ENCODE measurements around the gene ZBTB48. TPM values are rescaled to one million over a fixed set of nuclear protein-coding genes. Genes with fewer than 3 reads are reported as not detected.

The ZBTB48 gene
- total RNA-seq, 2 experiments from 2014 or later = 22.4 to 32.1 TPM

DNA sequence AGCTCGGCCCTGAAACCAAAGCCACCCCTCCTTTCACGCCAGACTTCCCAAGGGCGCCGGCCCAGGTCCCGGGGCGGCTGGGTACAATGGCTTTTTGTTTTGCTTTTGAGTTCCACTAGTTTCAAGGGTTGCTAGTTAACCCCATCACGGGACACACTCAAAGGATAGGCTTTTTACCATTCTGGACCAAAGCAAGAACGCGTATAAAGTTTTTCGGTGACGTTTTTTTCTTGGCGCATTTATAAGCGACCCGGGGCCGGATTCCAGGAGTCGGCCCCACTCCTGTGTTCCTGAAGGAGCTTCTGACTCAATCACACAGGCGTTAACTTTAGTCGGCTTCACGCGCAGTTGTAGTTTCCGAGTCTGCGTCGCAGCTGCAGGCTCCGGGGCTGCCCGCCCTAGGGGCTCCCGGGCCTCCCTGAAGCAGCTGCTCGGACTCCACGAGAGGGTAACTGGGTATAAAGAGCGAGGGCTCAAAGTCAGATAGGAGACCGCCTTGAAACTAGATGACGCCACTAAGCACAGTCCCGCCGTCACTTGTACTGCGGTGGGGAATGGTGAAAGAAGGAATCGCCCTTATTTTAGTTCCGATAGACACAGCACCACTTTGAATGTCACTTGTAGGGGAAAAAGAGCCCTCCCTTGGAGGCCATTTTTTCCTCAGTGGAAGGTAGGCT, 23.6 kb downstream of the ZBTB48 start:
- ChIA-PET CTCF (interaction anchor here (0.6 to 2.7 kb wide), 9 partner anchors 9 to 141 kb away, joined by 3 to 12 read pairs (median 3); partner anchors contain the start of genes DNAJC11, NOL9, PLEKHG5 and TAS1R1), POLR2A (interaction anchor here (0.8 to 7.0 kb wide), 9 partner anchors 10 to 138 kb away, joined by 3 to 59 read pairs (median 4); partner anchors contain the start of genes NOL9, PHF13, THAP3 and ZBTB48)
- DNase-seq (peak; percentile 80), ATAC-seq (peak; percentile 24)
- H3K27ac Mint-ChIP-seq = peak overlapping the region; percentile 98
- TF ChIP-seq CTCF (IDR thresholded peaks at IDR 0.05) = no peak
- H3K4me1 Mint-ChIP-seq (ENCODE audit: low read depth) = peaks cover 25% of the 10 kb centered on the region
- intact Hi-C loops (cut with micrococcal nuclease) = loop anchor here (1.0 kb wide), 1 partner anchor 10 kb away; the partner anchor contains the start of gene PHF13
- H3K4me3 Mint-ChIP-seq = peak overlapping the region; percentile 82
- H3K27me3 Mint-ChIP-seq = no peaks in the 10 kb centered on the region
- peaks cover 22% of the 10 kb centered on the region for H3K36me3 Mint-ChIP-seq (ENCODE audit: low read depth)
- no peaks in the 10 kb centered on the region for H3K9me3 Mint-ChIP-seq

DNA sequence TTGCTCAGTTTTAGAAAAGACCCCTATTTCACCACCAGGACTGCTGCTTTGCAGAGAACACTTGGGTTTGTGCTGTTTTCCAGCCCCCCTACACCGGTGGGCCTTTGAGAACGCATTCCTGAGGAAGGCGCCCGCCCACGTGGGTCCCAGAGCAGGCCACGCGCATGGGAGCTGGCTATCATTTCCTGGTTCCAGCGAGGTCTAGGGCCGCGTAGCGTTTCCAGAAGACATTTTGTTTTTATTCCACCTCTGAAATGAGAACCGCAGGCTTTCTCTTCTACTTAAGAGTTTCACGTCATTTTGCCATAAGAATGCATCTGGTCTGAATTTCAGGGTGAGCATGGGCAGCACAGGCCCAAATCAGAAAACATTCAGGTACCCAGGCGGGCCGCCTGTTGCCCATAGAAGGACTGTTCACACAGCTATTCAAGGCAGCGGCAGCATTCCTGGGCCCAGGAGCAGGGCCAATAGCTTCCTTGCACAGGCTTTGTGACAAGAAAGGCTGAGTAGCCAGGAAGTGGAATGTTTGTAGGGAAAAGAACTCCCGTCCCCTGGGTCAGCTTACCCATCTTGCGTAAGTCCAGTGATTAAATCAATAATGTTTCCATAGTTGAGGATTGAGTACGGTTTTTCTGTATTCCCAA, 24.2 kb downstream of the ZBTB48 start:
- intact Hi-C loops (cut with micrococcal nuclease) = loop anchor here (1.0 kb wide), 1 partner anchor 9 kb away; the partner anchor contains the start of gene PHF13
- Mint-ChIP-seq H3K4me3 (peak overlapping the region; percentile 82), H3K36me3 (ENCODE audit: low read depth) (peaks cover 20% of the 10 kb centered on the region), H3K27me3 (no peaks in the 10 kb centered on the region), H3K27ac (peak overlapping the region; percentile 98), H3K4me1 (ENCODE audit: low read depth) (peaks cover 22% of the 10 kb centered on the region), H3K9me3 (no peaks in the 10 kb centered on the region)
- POLR2A ChIA-PET = interaction anchor here (1.0 to 7.0 kb wide), 8 partner anchors 9 to 139 kb away, joined by 3 to 59 read pairs (median 4); partner anchors contain the start of genes NOL9, PHF13, THAP3 and ZBTB48
- ATAC-seq (no peak), DNase-seq (no peak)
- peak; percentile 25 for TF ChIP-seq CTCF (IDR thresholded peaks at IDR 0.05)
- CTCF ChIA-PET = interaction anchor here (1.3 to 2.7 kb wide), 5 partner anchors 8 to 50 kb away, joined by 3 to 12 read pairs (median 4); partner anchors contain the start of genes NOL9 and TAS1R1

DNA sequence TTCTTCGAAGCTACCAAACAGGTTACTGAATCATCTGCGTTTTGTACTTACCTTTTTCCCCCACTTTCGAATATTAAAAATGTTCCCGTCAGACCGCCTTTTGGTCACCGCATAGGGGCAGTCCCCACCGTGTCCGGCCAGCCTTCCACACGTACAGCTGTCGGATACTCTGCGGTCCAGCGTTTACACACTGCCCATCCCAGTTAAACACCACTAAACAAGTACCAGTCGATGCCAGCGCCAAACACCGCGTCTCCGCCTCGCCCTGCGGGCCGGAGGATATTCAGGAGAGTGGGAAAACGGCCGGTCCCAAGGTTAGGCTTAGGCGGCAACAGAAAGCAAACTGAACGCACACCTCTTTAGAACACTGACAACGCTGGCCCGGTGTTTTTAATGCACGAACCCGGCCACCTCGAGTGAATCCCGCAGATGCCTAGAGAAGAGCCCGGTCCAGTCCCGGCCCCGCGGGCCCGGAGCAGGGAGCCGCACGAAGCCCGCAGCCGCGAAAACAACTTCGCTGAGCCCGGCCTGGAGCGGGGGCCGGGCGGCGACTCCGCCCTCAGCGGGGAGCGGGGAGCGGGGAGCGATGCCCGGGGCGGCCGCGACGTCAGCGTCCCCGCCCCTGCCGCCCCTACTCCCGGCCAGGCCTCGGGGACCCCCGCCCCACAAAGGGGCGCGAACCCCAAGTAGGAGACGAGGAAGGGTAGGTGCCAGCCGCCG, 33.0 kb downstream of the ZBTB48 start:
- ATAC-seq (peak; percentile 33), DNase-seq (peak; percentile 47)
- Mint-ChIP-seq H3K36me3 (ENCODE audit: low read depth) (peaks cover 5% of the 10 kb centered on the region), H3K27me3 (no peaks in the 10 kb centered on the region), H3K4me3 (peak overlapping the region; percentile 85), H3K27ac (peak overlapping the region; percentile 83), H3K9me3 (no peaks in the 10 kb centered on the region), H3K4me1 (ENCODE audit: low read depth) (peaks cover 14% of the 10 kb centered on the region)
- intact Hi-C loops (cut with micrococcal nuclease) = loop anchor here (1.0 kb wide), 1 partner anchor 10 kb away; no protein-coding TSS in a partner anchor
- POLR2A ChIA-PET = interaction anchor here (1.0 to 3.4 kb wide), 5 partner anchors 11 to 219 kb away, joined by 3 to 46 read pairs (median 5); partner anchors contain the start of genes ACOT7, KLHL21, NOL9 and TAS1R1
- TF ChIP-seq CTCF (IDR thresholded peaks at IDR 0.05) = no peak
- CTCF ChIA-PET = interaction anchor here (0.9 to 1.1 kb wide), 2 partner anchors 9 to 34 kb away, joined by 3 to 5 read pairs; no protein-coding TSS in a partner anchor

DNA sequence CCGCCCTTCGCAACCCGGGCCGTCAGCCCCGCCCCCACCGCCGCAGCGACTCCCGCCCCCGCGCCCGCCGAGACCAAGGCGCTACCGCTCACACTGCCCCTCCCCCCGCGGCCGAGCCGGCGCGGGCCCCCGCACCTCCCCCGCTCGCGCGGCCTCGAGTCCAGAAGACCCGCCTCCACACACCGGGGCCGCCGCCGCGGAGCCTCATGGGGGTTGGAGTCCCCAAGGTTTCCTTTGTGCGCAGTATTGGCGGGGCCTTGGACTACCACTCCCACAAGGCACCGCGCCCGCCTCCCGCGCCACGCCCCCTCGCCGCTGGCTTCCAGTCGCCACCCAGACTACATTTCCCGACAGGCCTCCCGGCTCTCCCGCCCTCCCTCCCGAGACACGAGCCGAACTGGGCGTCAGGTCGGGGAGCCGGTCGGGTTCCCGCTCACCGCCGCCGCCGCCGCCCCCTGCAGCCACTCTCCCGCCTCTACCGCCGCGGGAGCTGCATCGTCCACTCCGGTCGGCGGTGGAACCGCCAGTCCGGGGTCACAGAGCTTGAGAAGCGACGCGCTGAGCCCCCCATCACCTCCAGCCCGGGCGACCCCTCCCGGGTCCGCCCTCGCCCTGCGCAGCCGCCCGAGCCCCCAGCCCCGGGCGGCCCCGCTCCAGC, 33.7 kb downstream of the ZBTB48 start, which contains the start of gene PHF13:
Gene PHF13 (plus strand): TSS at position 371 of the 658 bp plus-strand sequence. CDS start 336 bp downstream, outside the sequence.
- H3K36me3 Mint-ChIP-seq (ENCODE audit: low read depth) = peaks cover 6% of the 10 kb centered on the region
- H3K27me3 Mint-ChIP-seq = no peaks in the 10 kb centered on the region
- CTCF ChIA-PET = no interaction called here
- H3K4me1 Mint-ChIP-seq (ENCODE audit: low read depth) = peaks cover 14% of the 10 kb centered on the region
- peak within 1 kb of the TSS; percentile 85 for H3K4me3 Mint-ChIP-seq
- ATAC-seq (peak; percentile 96), DNase-seq (peak; percentile 100)
- H3K9me3 Mint-ChIP-seq = no peaks in the 10 kb centered on the region
- POLR2A ChIA-PET = interaction anchor here (1.0 to 3.4 kb wide), 4 partner anchors 11 to 220 kb away, joined by 3 to 46 read pairs (median 5); partner anchors contain the start of genes ACOT7, KLHL21 and THAP3
- peak within 1 kb of the TSS; percentile 83 for H3K27ac Mint-ChIP-seq
- TF ChIP-seq CTCF (IDR thresholded peaks at IDR 0.05) = no peak
- intact Hi-C loops (cut with micrococcal nuclease) = loop anchor here (1.0 kb wide), 1 partner anchor 10 kb away; no protein-coding TSS in a partner anchor

Data from activated CD8-positive, alpha-beta T cell treated with anti-CD3 and anti-CD28 coated beads for 36 hours (primary cell).